ENCODE data around the gene CCL20. TPM values are rescaled to one million over a fixed set of nuclear protein-coding genes. Genes with fewer than 3 reads are reported as not detected.

The CCL20 gene
- total and polyA plus RNA-seq, 2 of the 8 experiments (the other 6 are each of a cell fraction or from before 2014, with no cell fraction given), result not detected

DNA sequence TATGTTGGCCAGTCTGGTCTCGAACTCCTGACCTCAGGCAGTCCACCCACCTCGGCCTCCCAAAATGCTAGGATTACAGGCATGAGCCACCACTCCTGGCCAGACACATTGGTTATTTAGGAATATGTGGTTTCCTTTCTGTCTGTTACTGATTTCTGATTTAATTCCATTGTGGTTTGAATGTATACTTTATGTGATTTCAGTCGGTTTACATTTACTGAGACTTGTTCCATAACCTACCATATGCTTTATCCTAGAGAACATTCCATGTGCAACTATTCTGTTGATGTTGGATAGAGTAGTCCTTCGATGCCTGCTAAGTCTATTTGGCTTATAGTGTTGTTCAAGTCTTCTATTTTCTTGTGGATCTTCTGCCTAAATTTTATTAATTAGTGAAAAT is 1.6 kb upstream of the CCL20 start:
- Histone ChIP-seq H2BK20ac (ENCODE audit: low read length) (no peak overlapping the region), H3K23ac (ENCODE audit: insufficient read length) (no peak overlapping the region), H3K56ac (replicated peaks; ENCODE audit: insufficient read length, low read depth, low read length) (no peak overlapping the region), H3K9me3 (ENCODE audit: insufficient read depth in 2 of 2, low read depth in 1 of 2, low read length in 1 of 2) (no peaks in the 10 kb centered on the region), H3K4me2 (ENCODE audit: insufficient read depth in 1 of 2, low read depth in 2 of 2, low read length in 2 of 2) (no peak overlapping the region), H3K4me3 (ENCODE audit: extremely low read depth in 1 of 4, insufficient read depth in 2 of 4, low read depth in 3 of 4, low read length in 4 of 4) (no peak overlapping the region), H3K4ac (replicated peaks; ENCODE audit: insufficient read length, low read depth, low read length) (no peak overlapping the region), H2BK12ac (ENCODE audit: low read depth, low read length) (no peak overlapping the region), H3K4me1 (replicated peaks in 1 of 4; ENCODE audit: control insufficient read depth in 3 of 4, insufficient read depth in 4 of 4, low read length in 3 of 4) (0 out of 7 replicates have a peak, but pooled peaks cover 0 to 3% (median 0%) of the 10 kb centered on the region in 4 experiments), H4K91ac (replicated peaks; ENCODE audit: insufficient read length, low read length) (no peak overlapping the region), H3K27ac (ENCODE audit: low read depth, low read length) (no peak overlapping the region), H3K23me2 (ENCODE audit: low read depth, low read length) (no peaks in the 10 kb centered on the region), H3K18ac (ENCODE audit: extremely low read depth, low read length) (no peak overlapping the region), H4K5ac (ENCODE audit: insufficient read length, low read depth, low read length) (no peak overlapping the region), H2BK5ac (ENCODE audit: low read depth, low read length) (no peak overlapping the region), H2AK5ac (ENCODE audit: low read depth, low read length) (no peak overlapping the region), H4K20me1 (replicated peaks in 1 of 2; ENCODE audit: control insufficient read depth in 1 of 2, insufficient read depth in 2 of 2, low read length in 2 of 2) (no peaks in the 10 kb centered on the region), H3K36me3 (ENCODE audit: control insufficient read depth in 2 of 4, insufficient read depth in 4 of 4, low read length in 3 of 4) (no peaks in the 10 kb centered on the region), H2BK120ac (replicated peaks; ENCODE audit: low read depth, low read length) (no peak overlapping the region), H2AFZ (ENCODE audit: low read length) (no peak overlapping the region), H4K8ac (ENCODE audit: extremely low read depth, insufficient read depth, low read length) (no peak overlapping the region), H3K79me2 (ENCODE audit: control insufficient read depth in 1 of 2, insufficient read depth in 2 of 2, low read length in 2 of 2) (no peaks in the 10 kb centered on the region), H3K14ac (ENCODE audit: insufficient read length) (no peak overlapping the region), H3K79me1 (ENCODE audit: low read depth, low read length) (no peaks in the 10 kb centered on the region), H2BK15ac (ENCODE audit: low read length) (no peak overlapping the region), H3K9ac (replicated peaks in 1 of 4; ENCODE audit: extremely low read depth in 1 of 4, low read depth in 3 of 4, low read length in 3 of 4) (no peak overlapping the region), H3K27me3 (replicated peaks in 1 of 4; ENCODE audit: control insufficient read depth in 3 of 4, extremely low read depth in 1 of 4, insufficient read depth in 3 of 4, low read length in 3 of 4) (no peaks in the 10 kb centered on the region)
- POLR2A ChIA-PET (ENCODE audit: partially characterized antibody), result no interaction called here
- CTCF ChIA-PET (ENCODE audit: partially characterized antibody), result no interaction called here
- DNase-seq (ENCODE audit: low read depth in 1 of 2, low spot score in 2 of 2) (no peak), FAIRE-seq (no peak)
- WGBS, 2 experiments (ENCODE audit: extremely low coverage in 1 of 2, insufficient coverage in 1 of 2, insufficient read length in 1 of 2, insufficient replicate concordance in 2 of 2, low coverage in 1 of 2, low lambda C conversion rate in 2 of 2, missing lambda C conversion rate in 1 of 2), result 93% methylated on average over 4 of the region's 4 CpGs; no CpG with 5 or more reads in 1 of the 2 experiments
- TF ChIP-seq CTCF (IDR thresholded peaks at IDR 0.05; ENCODE audit: control extremely low read depth in 1 of 3, insufficient read depth in 1 of 3, low read depth in 1 of 3, low read length in 3 of 3) (no peak), POU5F1 (IDR thresholded peaks at IDR 0.05; ENCODE audit: low read depth, low read length) (no peak), KDM1A (IDR thresholded peaks at IDR 0.05; ENCODE audit: borderline replicate concordance, low read length) (no peak), RBBP5 (IDR thresholded peaks at IDR 0.05; ENCODE audit: borderline replicate concordance, low read depth, low read length) (no peak), SIN3A (conservative IDR thresholded peaks at IDR 0.05 in 1 of 2, IDR thresholded peaks at IDR 0.05 in 1 of 2; ENCODE audit: low read depth in 1 of 2, low read length in 2 of 2) (no peak), HDAC2 (IDR thresholded peaks at IDR 0.05; ENCODE audit: borderline replicate concordance in 1 of 2, low read depth in 2 of 2, low read length in 2 of 2) (no peak), NANOG (IDR thresholded peaks at IDR 0.05; ENCODE audit: insufficient read depth, low read depth, low read length, poor library complexity, severe bottlenecking) (no peak), CBX8 (IDR thresholded peaks at IDR 0.05; ENCODE audit: borderline replicate concordance, low read depth, low read length) (no peak), POLR2A (IDR thresholded peaks at IDR 0.05; ENCODE audit: control extremely low read depth in 1 of 2, low read depth in 2 of 2, low read length in 2 of 2) (no peak), TCF12 (IDR thresholded peaks at IDR 0.05; ENCODE audit: low read depth, low read length) (no peak), CEBPB (IDR thresholded peaks at IDR 0.05; ENCODE audit: low read depth, low read length) (no peak), SP2 (IDR thresholded peaks at IDR 0.05; ENCODE audit: low read length) (no peak)

All from H1 (cell line).